ENCODE results near the gene GATB.
A peak's percentile ranks its signal among the peaks of the same experiment; 100 is the strongest.

The GATB gene

GRCh38 chr4:151760712-151761661 is at the start of gene GATB:
Gene GATB (minus strand): TSS chr4:151761007. CDS start chr4:151760982, 25 bp downstream.
- no peaks in the 10 kb centered on the region for H3K9me3 ChIP-seq
- peak within 1 kb of the TSS; percentile 69 to 82 for H3K4me3 ChIP-seq (ENCODE audit: low read depth in 1 of 2, low read length in 1 of 2)
- peaks cover 44% of the 10 kb centered on the region for H3K27me3 ChIP-seq
- no peak for TF ChIP-seq CTCF (IDR thresholded peaks at IDR 0.05)
- H3K4me1 ChIP-seq (ENCODE audit: control insufficient read depth in 1 of 2, insufficient read depth in 1 of 2, low read depth in 1 of 2, low read length in 1 of 2) = peaks cover 13 to 14% of the 10 kb centered on the region in 2 experiments
- peak within 1 kb of the TSS; percentile 26 for H3K27ac ChIP-seq
- H3K36me3 ChIP-seq = no peaks in the 10 kb centered on the region

- Histone ChIP-seq H3K4me3 (ENCODE audit: low read depth in 1 of 2, low read length in 1 of 2) (no peak overlapping the region), H3K27ac (no peak overlapping the region), H3K36me3 (no peaks in the 10 kb centered on the region), H3K27me3 (peaks cover 6% of the 10 kb centered on the region), H3K9me3 (no peaks in the 10 kb centered on the region), H3K4me1 (ENCODE audit: control insufficient read depth in 1 of 2, insufficient read depth in 1 of 2, low read depth in 1 of 2, low read length in 1 of 2) (no peaks in the 10 kb centered on the region)
- no peak for TF ChIP-seq CTCF (IDR thresholded peaks at IDR 0.05)
Measured at GRCh38 chr4:151810476-151810875, 49.7 kb upstream of the GATB start.

- no peaks in the 10 kb centered on the region for H3K4me1 ChIP-seq (ENCODE audit: control insufficient read depth in 1 of 2, insufficient read depth in 1 of 2, low read depth in 1 of 2, low read length in 1 of 2)
- H3K36me3 ChIP-seq = no peaks in the 10 kb centered on the region
- H3K27ac ChIP-seq = no peak overlapping the region
- no peaks in the 10 kb centered on the region for H3K9me3 ChIP-seq
- TF ChIP-seq CTCF (IDR thresholded peaks at IDR 0.05) = no peak
- no peak overlapping the region for H3K4me3 ChIP-seq (ENCODE audit: low read depth in 1 of 2, low read length in 1 of 2)
- H3K27me3 ChIP-seq = peaks cover 6% of the 10 kb centered on the region
Measured at GRCh38 chr4:151809716-151810115, 48.9 kb upstream of the GATB start.

- no peak for TF ChIP-seq CTCF (IDR thresholded peaks at IDR 0.05)
- Histone ChIP-seq H3K36me3 (no peaks in the 10 kb centered on the region), H3K27me3 (peaks cover 6% of the 10 kb centered on the region), H3K9me3 (no peaks in the 10 kb centered on the region), H3K4me3 (ENCODE audit: low read depth in 1 of 2, low read length in 1 of 2) (no peak overlapping the region), H3K27ac (no peak overlapping the region), H3K4me1 (ENCODE audit: control insufficient read depth in 1 of 2, insufficient read depth in 1 of 2, low read depth in 1 of 2, low read length in 1 of 2) (no peaks in the 10 kb centered on the region)
Measured at GRCh38 chr4:151808542-151808941, 47.7 kb upstream of the GATB start.

- no peaks in the 10 kb centered on the region for H3K36me3 ChIP-seq
- no peaks in the 10 kb centered on the region for H3K9me3 ChIP-seq
- H3K4me3 ChIP-seq (ENCODE audit: low read depth in 1 of 2, low read length in 1 of 2) = no peak overlapping the region
- no peak for TF ChIP-seq CTCF (IDR thresholded peaks at IDR 0.05)
- no peak overlapping the region for H3K27ac ChIP-seq
- peaks cover 6% of the 10 kb centered on the region for H3K27me3 ChIP-seq
- H3K4me1 ChIP-seq (ENCODE audit: control insufficient read depth in 1 of 2, insufficient read depth in 1 of 2, low read depth in 1 of 2, low read length in 1 of 2) = no peaks in the 10 kb centered on the region
Measured at GRCh38 chr4:151808120-151808529, 47.3 kb upstream of the GATB start.

Data from neutrophil (primary cell).